GM19467 (cell line): ENCODE results near the gene ANKRD12.
A peak's percentile ranks its signal among the peaks of the same experiment; 100 is the strongest.

Experiments used
- ATAC-seq: cut with Tn5 transposase; IDR thresholded peaks from one replicate; pipeline ENCODE4 v1.9.1; 2021; ENCODE audit warnings: mild to moderate bottlenecking, moderate library complexity; ENCODE audit not compliant: unreplicated experiment

ANKRD12 gene

GRCh38 chr18:9283791-9284190 is 147.2 kb downstream of the ANKRD12 start:
- no peak for ATAC-seq

GRCh38 chr18:9285604-9286003 is 149.0 kb downstream of the ANKRD12 start:
- ATAC-seq, result no peak

GRCh38 chr18:9287036-9287435 is 150.5 kb downstream of the ANKRD12 start:
- no peak for ATAC-seq

- ATAC-seq, result no peak
These were observed 153.1 kb downstream of the ANKRD12 start for GRCh38 chr18:9289698-9290097.

- ATAC-seq, result no peak
These were observed 153.6 kb downstream of the ANKRD12 start for GRCh38 chr18:9290156-9290555.

GRCh38 chr18:9292047-9292446 is 155.5 kb downstream of the ANKRD12 start:
- no peak for ATAC-seq

GRCh38 chr18:9293948-9294347 is 157.4 kb downstream of the ANKRD12 start:
- ATAC-seq, result no peak

GRCh38 chr18:9296233-9297006 is 159.8 kb downstream of the ANKRD12 start:
- ATAC-seq, result no peak

- no peak for ATAC-seq
These were observed 160.4 kb downstream of the ANKRD12 start for GRCh38 chr18:9297007-9297393.

GRCh38 chr18:9304388-9305070 is 167.9 kb downstream of the ANKRD12 start:
- ATAC-seq, result no peak

- ATAC-seq, result no peak
These were observed 182.8 kb downstream of the ANKRD12 start for GRCh38 chr18:9319333-9319732.

- no peak for ATAC-seq
These were observed 184.5 kb downstream of the ANKRD12 start for GRCh38 chr18:9321017-9321452.

- no peak for ATAC-seq
These were observed 185.2 kb downstream of the ANKRD12 start for GRCh38 chr18:9321736-9322135.

- no peak for ATAC-seq
These were observed 186.2 kb downstream of the ANKRD12 start for GRCh38 chr18:9322744-9323143.

GRCh38 chr18:9323750-9324445 is 187.3 kb downstream of the ANKRD12 start:
- ATAC-seq, result no peak

- no peak for ATAC-seq
These were observed 189.1 kb downstream of the ANKRD12 start for GRCh38 chr18:9325716-9326115.

GRCh38 chr18:9328776-9329175 is 192.2 kb downstream of the ANKRD12 start:
- ATAC-seq, result no peak

GRCh38 chr18:9329471-9329870 is 192.9 kb downstream of the ANKRD12 start:
- ATAC-seq, result no peak

- no peak for ATAC-seq
These were observed 193.8 kb downstream of the ANKRD12 start for GRCh38 chr18:9330419-9330818.

- ATAC-seq, result peak; percentile 28
These were observed 197.1 kb downstream of the ANKRD12 start for GRCh38 chr18:9333441-9334328.
